ENCODE results near the gene TBC1D24.

TBC1D24 gene

GRCh38 chr16:2483939-2484897 is 9.3 kb downstream of the TBC1D24 start:
- DNase-seq = no peak

- no peak for DNase-seq
Observed at GRCh38 chr16:2484898-2485508, 10.1 kb downstream of the TBC1D24 start.

- DNase-seq = no peak
Observed at GRCh38 chr16:2485811-2486507, 11.0 kb downstream of the TBC1D24 start.

GRCh38 chr16:2486645-2487516 is 12.0 kb downstream of the TBC1D24 start:
- peak; percentile 88 for DNase-seq

GRCh38 chr16:2487517-2487842 is 12.6 kb downstream of the TBC1D24 start:
- no peak for DNase-seq

GRCh38 chr16:2487903-2488531 is 13.1 kb downstream of the TBC1D24 start:
- DNase-seq = peak; percentile 24

- DNase-seq = no peak
Observed at GRCh38 chr16:2489581-2489980, 14.7 kb downstream of the TBC1D24 start.

GRCh38 chr16:2490190-2491105 is 15.5 kb downstream of the TBC1D24 start:
- DNase-seq = no peak

GRCh38 chr16:2492292-2492691 is 17.4 kb downstream of the TBC1D24 start:
- no peak for DNase-seq

- no peak for DNase-seq
Observed at GRCh38 chr16:2493605-2494004, 18.7 kb downstream of the TBC1D24 start.

- DNase-seq = no peak
Observed at GRCh38 chr16:2494616-2495015, 19.7 kb downstream of the TBC1D24 start.

- no peak for DNase-seq
Observed at GRCh38 chr16:2495041-2495440, 20.1 kb downstream of the TBC1D24 start.

GRCh38 chr16:2496223-2497115 is 21.5 kb downstream of the TBC1D24 start:
- no peak for DNase-seq

GRCh38 chr16:2497116-2497630 is 22.2 kb downstream of the TBC1D24 start:
- no peak for DNase-seq

- DNase-seq = no peak
Observed at GRCh38 chr16:2497695-2498484, 23.0 kb downstream of the TBC1D24 start.

- DNase-seq = no peak
Observed at GRCh38 chr16:2498531-2499253, 23.8 kb downstream of the TBC1D24 start.

GRCh38 chr16:2499454-2499853 is 24.5 kb downstream of the TBC1D24 start:
- DNase-seq = no peak

GRCh38 chr16:2499890-2500429 is 25.0 kb downstream of the TBC1D24 start:
- DNase-seq = no peak

Data from CD4-positive, alpha-beta T cell treated with Interferon gamma for 1 hour (primary cell).